Inflammatory macrophage treated with lipopolysaccharide for 1 hour (primary cell): ENCODE data around the gene COX5A.
A peak's percentile ranks its signal among the peaks of the same experiment; 100 is the strongest.
"Not testable (repeated sequence)": the region's sequence is repeated elsewhere in the genome, so short reads cannot be mapped to it uniquely, and the experiment has no call there.

Source experiments
- DNase-seq, 2 donors: peaks; one replicate each; pipeline ENCODE4 v3.0.0-alpha.2; 2020 to 2022

COX5A gene

DNA sequence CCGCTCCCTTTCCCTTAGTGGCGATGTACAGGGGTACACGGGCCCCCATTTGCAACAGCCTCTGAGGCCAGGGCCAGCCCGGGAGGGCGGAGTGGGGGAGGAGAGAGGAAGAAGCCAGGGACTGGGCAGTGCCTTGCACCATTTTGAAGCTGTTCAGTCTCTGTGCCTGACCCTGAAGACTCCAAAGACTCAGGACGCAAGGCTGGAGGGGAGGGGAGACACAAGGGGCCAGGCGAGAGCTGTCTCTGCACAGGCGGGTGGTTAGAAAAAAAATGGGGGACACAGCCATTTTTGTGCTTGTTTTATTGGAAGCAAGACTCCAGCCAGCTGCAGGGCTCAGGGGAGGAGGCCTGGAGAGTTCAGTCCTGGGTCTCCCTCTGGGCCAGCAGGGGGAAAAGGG is 17.1 kb upstream of the COX5A start:
- DNase-seq = no peak

GRCh38 chr15:74954515-74954914 is 16.6 kb upstream of the COX5A start:
- DNase-seq = no peak

DNA sequence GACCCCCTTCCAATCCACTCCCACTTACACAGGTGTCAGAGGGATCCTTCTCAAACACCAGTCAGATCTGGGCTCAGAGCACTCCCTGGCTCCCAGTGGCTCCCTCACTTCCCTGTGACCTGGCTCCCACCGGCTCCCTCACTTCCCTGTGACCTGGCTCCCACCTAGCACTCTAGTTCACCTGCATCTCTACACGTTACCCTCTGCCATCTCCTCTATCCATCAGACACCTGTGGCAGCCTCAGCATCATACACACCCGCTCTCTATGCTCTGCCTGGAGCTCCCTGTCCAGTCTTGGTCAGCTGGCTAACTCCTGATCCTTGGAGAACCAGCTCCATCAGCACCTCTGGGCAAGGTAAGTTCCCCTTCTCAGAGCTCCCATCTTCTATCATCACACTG is 13.1 kb upstream of the COX5A start:
- DNase-seq = no peak

- DNase-seq = peak; percentile 56 to 96
These were observed 12.4 kb upstream of the COX5A start for GRCh38 chr15:74950078-74950908.

DNA sequence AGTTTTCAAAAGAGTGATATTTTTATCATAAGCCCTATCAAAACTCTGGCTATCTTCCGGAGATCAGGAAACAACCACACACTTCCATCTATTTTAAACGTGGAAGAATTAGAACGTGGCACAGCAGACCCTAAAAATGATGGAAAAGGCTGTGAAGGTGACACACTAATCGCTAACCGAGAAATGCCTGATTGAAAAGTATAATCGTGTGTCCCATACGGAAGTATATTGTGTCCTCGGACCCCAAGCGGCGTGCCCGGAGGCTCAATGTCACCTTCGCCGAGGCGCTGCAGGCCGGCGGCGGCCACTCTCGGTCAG is 642 bp downstream of the COX5A start:
- DNase-seq = no peak

GRCh38 chr15:74935193-74935592 is 2.7 kb downstream of the COX5A start:
- DNase-seq = not testable (repeated sequence)

DNA sequence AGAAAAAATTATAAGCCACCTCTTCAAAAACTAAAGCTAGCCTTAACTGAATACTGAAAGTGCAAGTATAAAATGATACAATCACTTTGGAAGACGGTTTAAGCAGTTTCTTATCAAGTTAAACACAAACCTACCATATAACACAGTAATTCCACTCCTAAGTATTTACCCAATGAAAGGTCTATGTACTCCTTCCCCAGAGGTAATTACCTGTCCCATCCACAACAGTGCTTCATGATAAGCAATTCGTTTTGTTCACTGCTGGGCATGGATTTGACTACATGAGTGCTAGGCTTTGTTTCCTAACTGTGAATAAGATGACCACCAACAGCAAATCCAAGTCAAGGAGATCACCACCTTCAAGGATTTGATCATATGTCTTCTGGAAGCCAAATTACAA is 4.3 kb downstream of the COX5A start:
- no peak for DNase-seq

GRCh38 chr15:74928771-74929198 is 9.1 kb downstream of the COX5A start:
- no peak for DNase-seq

DNA sequence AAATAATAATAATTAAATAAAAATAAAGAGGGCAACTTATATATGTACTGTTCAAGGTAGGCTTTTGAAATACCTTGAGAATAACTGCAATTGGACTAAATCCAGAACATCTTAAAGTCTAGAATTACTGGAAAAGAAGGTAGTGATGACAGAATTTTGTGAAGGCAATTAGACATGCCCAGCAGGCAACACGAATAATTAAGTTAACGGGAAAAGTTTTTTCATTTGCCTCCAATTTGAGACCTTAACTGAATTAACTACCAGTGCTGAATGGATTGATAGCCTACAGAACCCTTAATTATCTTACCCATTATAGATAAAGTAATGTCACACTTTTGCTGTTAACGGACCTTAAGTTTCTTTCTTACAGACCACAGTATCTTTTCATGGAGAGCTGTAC is 13.3 kb downstream of the COX5A start:
- no peak for DNase-seq

- DNase-seq = peak; percentile 59 to 77
These were observed 17.4 kb downstream of the COX5A start for GRCh38 chr15:74920456-74920855.

GRCh38 chr15:74917676-74918075 is 20.2 kb downstream of the COX5A start:
- DNase-seq = no peak

DNA sequence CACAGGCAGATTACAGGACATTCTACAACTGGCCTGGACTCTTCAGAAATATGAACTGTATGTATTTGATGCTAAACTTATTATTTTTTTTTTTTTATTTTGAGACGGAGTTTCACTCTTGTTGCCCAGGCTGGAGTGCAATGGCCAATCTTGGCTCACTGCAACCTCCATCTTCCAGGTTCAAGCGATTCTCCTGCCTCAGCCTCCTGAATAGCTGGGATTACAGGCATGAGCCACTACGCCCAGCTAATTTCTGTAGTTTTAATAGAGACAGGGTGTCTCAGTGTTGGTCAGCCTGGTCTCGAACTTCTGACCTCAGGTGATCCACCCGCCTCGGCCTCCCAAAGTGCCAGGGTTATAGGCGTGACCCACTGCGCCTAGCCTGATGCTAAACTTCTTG is 24.1 kb downstream of the COX5A start:
- DNase-seq = not testable (repeated sequence)

- DNase-seq = no peak
These were observed 24.8 kb downstream of the COX5A start for GRCh38 chr15:74913041-74913440.

- DNase-seq = no peak
These were observed 29.2 kb downstream of the COX5A start for GRCh38 chr15:74908635-74909034.

GRCh38 chr15:74907163-74907870 is 30.6 kb downstream of the COX5A start:
- no peak for DNase-seq

- peak; percentile 87 to 95 for DNase-seq
These were observed 31.3 kb downstream of the COX5A start, which contains the start of gene FAM219B for GRCh38 chr15:74906450-74907162. FAM219B (minus strand) TSS chr15:74906851; CDS start chr15:74906800, 51 bp downstream.

- peak; percentile 14 to 18 for DNase-seq
These were observed 31.8 kb downstream of the COX5A start for GRCh38 chr15:74906067-74906449.

- no peak for DNase-seq
These were observed 33.6 kb downstream of the COX5A start for GRCh38 chr15:74904190-74904805.

GRCh38 chr15:74903676-74904075 is 34.2 kb downstream of the COX5A start:
- no peak for DNase-seq

- no peak for DNase-seq
These were observed 35.4 kb downstream of the COX5A start for GRCh38 chr15:74902295-74903075.

DNA sequence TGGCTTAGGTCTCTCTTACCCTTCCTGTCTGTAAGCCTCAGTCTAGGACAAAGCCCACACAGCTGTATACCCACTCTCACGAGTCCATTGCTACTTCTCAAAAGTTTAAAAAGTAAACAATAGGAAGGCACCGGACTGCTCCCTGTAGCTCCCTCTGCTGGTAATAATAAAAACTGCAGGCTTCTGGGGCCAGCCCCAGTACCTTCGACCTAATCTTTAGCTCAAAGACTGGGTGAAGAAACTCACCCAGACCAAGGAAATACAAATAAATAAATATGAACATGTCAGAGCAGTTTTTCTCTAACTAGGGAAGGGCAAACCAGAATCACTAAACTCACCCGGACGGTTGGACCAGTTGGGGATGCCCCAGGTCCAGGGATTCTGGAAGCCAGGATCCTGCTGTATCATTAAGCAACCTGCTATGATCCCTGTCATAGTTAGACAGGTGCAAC is 36.2 kb downstream of the COX5A start:
- DNase-seq = peak; percentile 59 to 94

- DNase-seq = no peak
These were observed 40.6 kb downstream of the COX5A start for GRCh38 chr15:74897300-74897701.
